HG02798 (cell line): ENCODE measurements around the gene DTNA.

Source experiments
- ATAC-seq: cut with Tn5 transposase; IDR thresholded peaks from one replicate; pipeline ENCODE4 v1.9.1; 2021; ENCODE audit warnings: mild to moderate bottlenecking; ENCODE audit not compliant: unreplicated experiment, poor library complexity

The DTNA gene

GRCh38 chr18:34802959-34803358 is 92.9 kb downstream of the DTNA start:
- no peak for ATAC-seq

GRCh38 chr18:34803877-34804400 is 93.8 kb downstream of the DTNA start:
- ATAC-seq, result no peak

- ATAC-seq, result no peak
Measured at GRCh38 chr18:34805103-34805877, 95.2 kb downstream of the DTNA start.

- ATAC-seq, result no peak
Measured at GRCh38 chr18:34805878-34806351, 95.8 kb downstream of the DTNA start.

GRCh38 chr18:34806527-34806926 is 96.4 kb downstream of the DTNA start:
- ATAC-seq, result no peak

- ATAC-seq, result no peak
Measured at GRCh38 chr18:34807106-34807796, 97.2 kb downstream of the DTNA start.

GRCh38 chr18:34808389-34808788 is 98.3 kb downstream of the DTNA start:
- ATAC-seq, result no peak

- ATAC-seq, result no peak
Measured at GRCh38 chr18:34809451-34810072, 99.5 kb downstream of the DTNA start.

GRCh38 chr18:34816183-34816582 is 106.1 kb downstream of the DTNA start:
- ATAC-seq, result no peak

GRCh38 chr18:34817636-34818035 is 107.5 kb downstream of the DTNA start:
- no peak for ATAC-seq

- no peak for ATAC-seq
Measured at GRCh38 chr18:34818064-34818463, 108.0 kb downstream of the DTNA start.

GRCh38 chr18:34820360-34821065 is 110.4 kb downstream of the DTNA start:
- no peak for ATAC-seq

- no peak for ATAC-seq
Measured at GRCh38 chr18:34821669-34822210, 111.6 kb downstream of the DTNA start.

- ATAC-seq, result no peak
Measured at GRCh38 chr18:34828093-34828492, 118.0 kb downstream of the DTNA start.

GRCh38 chr18:34834897-34835296 is 124.8 kb downstream of the DTNA start:
- ATAC-seq, result no peak

- no peak for ATAC-seq
Measured at GRCh38 chr18:34835466-34835865, 125.4 kb downstream of the DTNA start.

GRCh38 chr18:34837769-34838272 is 127.7 kb downstream of the DTNA start:
- ATAC-seq, result no peak

- ATAC-seq, result no peak
Measured at GRCh38 chr18:34838669-34839068, 128.6 kb downstream of the DTNA start.

GRCh38 chr18:34840256-34840826 is 130.2 kb downstream of the DTNA start:
- no peak for ATAC-seq

- ATAC-seq, result no peak
Measured at GRCh38 chr18:34841891-34842290, 131.8 kb downstream of the DTNA start.
